SU-DHL-6 (cell line): Measurements from ENCODE around the gene ATP5F1D.

ENCODE experiments used
- H2AFZ ChIP-seq: fragments of 200-600 bp; sonication (generic); 2 replicates; pipeline ENCODE4 v1.6.1; 2014; ENCODE audit warnings: low read depth, mild to moderate bottlenecking, moderate library complexity, mixed read lengths, antibody characterized with exemption, low read length; ENCODE audit not compliant: severe bottlenecking
- H3F3A ChIP-seq: fragments of 200-600 bp; shearing (Covaris generic); 2 replicates; pipeline ENCODE4 v1.6.0; 2016; ENCODE audit warnings: antibody characterized with exemption, mild to moderate bottlenecking; ENCODE audit not compliant: insufficient read depth
- H3K27ac ChIP-seq: fragments of 200-600 bp; sonication (generic); 2 replicates; pipeline ENCODE4 v1.5.1; 2016; ENCODE audit warnings: low read depth, mild to moderate bottlenecking, low read length, moderate library complexity, mixed read lengths
- H3K27me3 ChIP-seq: fragments of 200-600 bp; sonication (generic), shearing (Covaris generic); 2 replicates; pipeline ENCODE4 v1.6.0; 2014; ENCODE audit warnings: mild to moderate bottlenecking, low read length
- H3K36me3 ChIP-seq: fragments of 200-600 bp; sonication (generic); 2 replicates; pipeline ENCODE4 v1.6.1; 2014; ENCODE audit warnings: mild to moderate bottlenecking, low read length, mixed read lengths
- H3K4me2 ChIP-seq: fragments of 300-600, 200-600 bp; shearing (Covaris generic), sonication (generic); 2 replicates; pipeline ENCODE4 v1.6.0; 2014; ENCODE audit warnings: low read length, low read depth, mild to moderate bottlenecking; ENCODE audit not compliant: poor library complexity, severe bottlenecking
- H3K4me3 ChIP-seq: fragments of 200-600 bp; sonication (generic); 2 replicates; pipeline ENCODE4 v1.5.1; 2014; ENCODE audit warnings: antibody characterized with exemption, low read length, mild to moderate bottlenecking, mixed read lengths; ENCODE audit not compliant: insufficient read depth, poor library complexity, severe bottlenecking
- H3K79me2 ChIP-seq: fragments of 200-600 bp; sonication (generic); 2 replicates; pipeline ENCODE4 v1.6.1; 2014; ENCODE audit warnings: mild to moderate bottlenecking, low read length, moderate library complexity; ENCODE audit not compliant: insufficient read depth
- H3K9ac ChIP-seq: fragments of 200-600 bp; sonication (generic); 2 replicates; pipeline ENCODE4 v1.7.0; 2014; ENCODE audit warnings: mild to moderate bottlenecking, low read length
- H3K9me2 ChIP-seq: fragments of 200-600 bp; sonication (generic); replicated peaks from 2 replicates; pipeline ENCODE4 v1.6.1; 2014; ENCODE audit warnings: low read length; ENCODE audit not compliant: insufficient read depth
- H3K9me3 ChIP-seq: fragments of 200-600 bp; sonication (generic); 2 replicates; pipeline ENCODE4 v1.6.1; 2014; ENCODE audit warnings: low read length, mixed read lengths; ENCODE audit not compliant: insufficient read depth
- H4K20me1 ChIP-seq: fragments of 200-600 bp; sonication (generic); 2 replicates; pipeline ENCODE4 v1.6.1; 2014; ENCODE audit warnings: low read depth, mild to moderate bottlenecking, antibody characterized with exemption, low read length, moderate library complexity, mixed read lengths
- EZH2phosphoT487 ChIP-seq: fragments of 200-600 bp; sonication (generic), shearing (Covaris generic); conservative IDR thresholded peaks from 2 replicates; pipeline ENCODE4 v1.6.1; 2018; ENCODE audit warnings: mild to moderate bottlenecking, antibody characterized with exemption, low read length, moderate library complexity, mixed read lengths
- TF ChIP-seq, protein P1 (sequence below): fragments of 200-600 bp; sonication (generic); IDR thresholded peaks from one replicate; pipeline ENCODE4 v1.5.1; 2017; ENCODE audit warnings: antibody characterized with exemption, mild to moderate bottlenecking, low read length, moderate library complexity; ENCODE audit not compliant: insufficient read depth, poor library complexity, severe bottlenecking

The ATP5F1D gene

DNA sequence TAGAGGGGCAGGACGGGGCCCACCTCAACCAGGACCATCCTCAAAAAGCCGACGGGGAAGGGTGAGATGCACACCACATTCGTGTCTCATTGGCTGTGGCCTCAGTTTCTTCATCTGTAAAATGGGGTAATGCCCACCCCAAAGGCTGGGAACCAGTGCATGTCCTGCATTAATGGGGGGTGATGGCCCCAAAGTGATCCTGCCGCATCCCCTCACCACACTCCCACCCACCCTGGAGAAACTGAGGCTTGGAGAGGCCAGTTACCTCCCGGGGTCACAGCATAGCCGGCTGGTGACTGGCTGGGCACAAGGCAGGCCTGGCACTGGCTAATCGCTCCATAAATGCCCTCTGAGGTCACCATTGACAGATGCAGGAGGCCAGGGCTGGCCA, 6.2 kb downstream of the ATP5F1D start:
- no peak for TF ChIP-seq EZH2phosphoT487
- H3K9ac ChIP-seq: peak overlapping the region; percentile 88
- H3K4me2 ChIP-seq: peak overlapping the region; percentile 83
- peaks cover 19% of the 10 kb centered on the region for H3K79me2 ChIP-seq
- no peaks in the 10 kb centered on the region for H3K9me3 ChIP-seq
- peak overlapping the region; percentile 89 for H3K27ac ChIP-seq
- no peaks in the 10 kb centered on the region for H3K9me2 ChIP-seq
- no peaks in the 10 kb centered on the region for H4K20me1 ChIP-seq
- no peaks in the 10 kb centered on the region for H3K36me3 ChIP-seq
- no peak overlapping the region for H3K4me3 ChIP-seq
- H3K27me3 ChIP-seq: no peaks in the 10 kb centered on the region
- peaks cover 28% of the 10 kb centered on the region; the same call in 1 of the 2 replicates for H3F3A ChIP-seq
- no peak overlapping the region for H2AFZ ChIP-seq

DNA sequence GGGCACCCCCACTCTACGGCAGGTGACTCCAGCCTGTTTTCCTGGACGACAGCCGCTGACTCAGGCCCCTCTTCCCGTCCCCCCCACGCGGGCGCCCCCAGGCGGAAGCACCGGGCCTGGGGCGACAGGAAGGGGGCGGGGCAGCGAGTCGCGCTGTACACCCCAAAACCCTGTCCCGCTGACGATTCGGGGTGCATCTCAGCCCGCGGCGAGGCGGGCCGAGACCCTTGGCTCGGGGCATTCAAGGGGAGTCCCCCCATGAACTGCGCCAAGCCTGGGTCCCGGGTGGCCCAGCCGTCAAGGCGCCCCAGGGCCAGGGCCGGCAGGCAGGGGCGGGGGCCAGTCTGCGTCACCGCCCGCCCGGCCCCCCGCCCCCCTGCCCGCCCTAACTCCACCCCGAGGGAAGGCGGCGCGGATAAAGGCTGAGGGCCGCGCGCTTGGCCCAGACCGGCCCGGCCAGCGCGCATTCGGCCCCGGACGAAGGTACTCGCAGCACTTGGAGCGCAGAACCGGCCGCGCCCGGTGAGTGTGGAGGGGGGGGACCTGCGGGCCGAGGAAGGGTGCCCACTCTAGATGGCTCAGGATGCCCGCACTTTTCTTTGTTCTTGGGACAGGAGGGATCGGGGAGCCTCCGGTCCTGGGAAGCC, 6.7 kb downstream of the ATP5F1D start, which contains the start of gene MIDN:
Gene MIDN (plus strand): TSS at position 445 of the 647 bp plus-strand sequence. CDS start 1,714 bp downstream, outside the sequence.
- H3K4me2 ChIP-seq: peak within 1 kb of the TSS; percentile 83
- H3K27ac ChIP-seq: peak within 1 kb of the TSS; percentile 89
- H3K9ac ChIP-seq: peak within 1 kb of the TSS; percentile 88
- H3K4me3 ChIP-seq: peak within 1 kb of the TSS; percentile 80
- H3K9me3 ChIP-seq: no peaks in the 10 kb centered on the region
- H4K20me1 ChIP-seq: no peaks in the 10 kb centered on the region
- H3K9me2 ChIP-seq: no peaks in the 10 kb centered on the region
- peaks cover 26% of the 10 kb centered on the region; the same call in 1 of the 2 replicates for H3F3A ChIP-seq
- peak within 1 kb of the TSS; percentile 56 for H2AFZ ChIP-seq
- H3K79me2 ChIP-seq: peaks cover 21% of the 10 kb centered on the region
- no peaks in the 10 kb centered on the region for H3K36me3 ChIP-seq
- TF ChIP-seq, protein P1, sequence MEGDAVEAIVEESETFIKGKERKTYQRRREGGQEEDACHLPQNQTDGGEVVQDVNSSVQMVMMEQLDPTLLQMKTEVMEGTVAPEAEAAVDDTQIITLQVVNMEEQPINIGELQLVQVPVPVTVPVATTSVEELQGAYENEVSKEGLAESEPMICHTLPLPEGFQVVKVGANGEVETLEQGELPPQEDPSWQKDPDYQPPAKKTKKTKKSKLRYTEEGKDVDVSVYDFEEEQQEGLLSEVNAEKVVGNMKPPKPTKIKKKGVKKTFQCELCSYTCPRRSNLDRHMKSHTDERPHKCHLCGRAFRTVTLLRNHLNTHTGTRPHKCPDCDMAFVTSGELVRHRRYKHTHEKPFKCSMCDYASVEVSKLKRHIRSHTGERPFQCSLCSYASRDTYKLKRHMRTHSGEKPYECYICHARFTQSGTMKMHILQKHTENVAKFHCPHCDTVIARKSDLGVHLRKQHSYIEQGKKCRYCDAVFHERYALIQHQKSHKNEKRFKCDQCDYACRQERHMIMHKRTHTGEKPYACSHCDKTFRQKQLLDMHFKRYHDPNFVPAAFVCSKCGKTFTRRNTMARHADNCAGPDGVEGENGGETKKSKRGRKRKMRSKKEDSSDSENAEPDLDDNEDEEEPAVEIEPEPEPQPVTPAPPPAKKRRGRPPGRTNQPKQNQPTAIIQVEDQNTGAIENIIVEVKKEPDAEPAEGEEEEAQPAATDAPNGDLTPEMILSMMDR: peak; percentile 47
- no peak for TF ChIP-seq EZH2phosphoT487
- no peaks in the 10 kb centered on the region for H3K27me3 ChIP-seq

DNA sequence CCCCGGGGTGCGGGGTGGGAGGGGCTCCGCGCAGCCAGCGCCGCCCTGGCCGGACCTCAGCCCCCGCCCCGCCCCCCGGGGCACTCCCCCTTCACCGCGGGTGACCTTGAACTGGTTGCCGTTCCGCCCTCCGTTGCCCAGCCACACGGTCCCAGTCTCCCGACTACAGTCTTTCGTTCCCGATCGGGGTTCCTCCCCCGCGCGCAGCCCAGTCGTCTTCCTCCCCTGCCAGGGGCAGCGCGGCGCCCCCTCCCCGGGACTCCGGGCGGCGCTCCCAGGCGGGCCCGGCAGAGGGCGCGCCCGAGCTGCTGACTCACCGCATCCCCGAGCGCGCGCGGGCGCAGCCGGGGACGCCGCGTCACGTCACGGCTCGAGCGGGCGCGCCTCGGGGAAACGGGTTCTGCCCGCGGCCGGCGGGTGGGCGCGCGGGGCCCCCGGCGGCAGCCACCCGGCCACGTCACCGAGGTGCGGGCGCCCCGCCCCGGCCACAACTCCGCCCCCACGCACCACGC, 7.3 kb downstream of the ATP5F1D start:
- H4K20me1 ChIP-seq: no peaks in the 10 kb centered on the region
- H3F3A ChIP-seq: peaks cover 20% of the 10 kb centered on the region; the same call in 1 of the 2 replicates
- no peaks in the 10 kb centered on the region for H3K27me3 ChIP-seq
- peaks cover 27% of the 10 kb centered on the region for H3K79me2 ChIP-seq
- no peak for TF ChIP-seq EZH2phosphoT487
- TF ChIP-seq, protein P1: peak; percentile 78
- peak overlapping the region; percentile 89 for H3K27ac ChIP-seq
- H3K9me3 ChIP-seq: no peaks in the 10 kb centered on the region
- no peaks in the 10 kb centered on the region for H3K9me2 ChIP-seq
- H3K4me3 ChIP-seq: peak overlapping the region; percentile 80
- H3K36me3 ChIP-seq: no peaks in the 10 kb centered on the region
- H2AFZ ChIP-seq: peak overlapping the region; percentile 56
- peak overlapping the region; percentile 88 for H3K9ac ChIP-seq
- H3K4me2 ChIP-seq: peak overlapping the region; percentile 83
